ENCODE measurements around the gene APOB.

DNA sequence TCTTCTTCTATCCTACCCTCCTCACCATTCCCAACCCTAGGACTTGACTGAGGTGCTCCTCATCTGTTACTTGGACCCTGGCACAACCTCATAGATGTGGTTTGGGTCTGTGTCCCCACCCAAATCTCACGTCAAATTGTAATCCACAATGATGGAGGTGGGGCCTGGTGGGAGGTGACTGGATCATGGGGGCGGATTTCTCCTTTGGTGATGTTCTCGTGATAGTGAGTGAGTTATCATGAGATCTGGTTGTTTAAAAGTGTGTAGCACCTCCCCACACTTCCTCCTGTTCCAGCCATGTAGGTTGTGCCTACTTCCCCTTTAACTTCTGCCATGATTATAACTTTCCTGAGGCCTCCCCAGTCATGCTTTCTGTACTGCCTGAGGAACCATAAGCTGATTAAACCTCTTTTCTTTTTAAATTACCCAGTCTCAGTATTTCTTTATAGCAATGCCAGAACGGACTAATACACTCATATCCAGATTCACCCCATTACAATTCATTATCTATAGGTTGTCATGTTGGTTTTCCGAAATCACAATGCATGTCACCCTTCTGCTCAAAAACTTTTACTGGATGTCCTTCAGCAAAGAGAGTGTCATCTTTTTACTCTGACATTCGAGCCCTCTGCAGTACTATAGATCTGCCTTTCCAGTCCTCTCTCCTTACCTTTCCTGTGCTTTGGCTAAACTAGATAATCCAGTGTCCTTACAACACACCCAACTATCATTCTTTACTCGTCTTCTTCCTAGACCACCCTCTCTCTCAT lies 45.7 kb downstream of the APOB start:
- no peak for TF ChIP-seq POLR2AphosphoS5 (IDR thresholded peaks at IDR 0.05; ENCODE audit: low read depth, low read length)
- no peak for TF ChIP-seq NFIC (IDR thresholded peaks at IDR 0.05; ENCODE audit: borderline replicate concordance)
- TF ChIP-seq TEAD4 (IDR thresholded peaks at IDR 0.05; ENCODE audit: borderline replicate concordance, insufficient read depth) = no peak
- TF ChIP-seq, protein P1, sequence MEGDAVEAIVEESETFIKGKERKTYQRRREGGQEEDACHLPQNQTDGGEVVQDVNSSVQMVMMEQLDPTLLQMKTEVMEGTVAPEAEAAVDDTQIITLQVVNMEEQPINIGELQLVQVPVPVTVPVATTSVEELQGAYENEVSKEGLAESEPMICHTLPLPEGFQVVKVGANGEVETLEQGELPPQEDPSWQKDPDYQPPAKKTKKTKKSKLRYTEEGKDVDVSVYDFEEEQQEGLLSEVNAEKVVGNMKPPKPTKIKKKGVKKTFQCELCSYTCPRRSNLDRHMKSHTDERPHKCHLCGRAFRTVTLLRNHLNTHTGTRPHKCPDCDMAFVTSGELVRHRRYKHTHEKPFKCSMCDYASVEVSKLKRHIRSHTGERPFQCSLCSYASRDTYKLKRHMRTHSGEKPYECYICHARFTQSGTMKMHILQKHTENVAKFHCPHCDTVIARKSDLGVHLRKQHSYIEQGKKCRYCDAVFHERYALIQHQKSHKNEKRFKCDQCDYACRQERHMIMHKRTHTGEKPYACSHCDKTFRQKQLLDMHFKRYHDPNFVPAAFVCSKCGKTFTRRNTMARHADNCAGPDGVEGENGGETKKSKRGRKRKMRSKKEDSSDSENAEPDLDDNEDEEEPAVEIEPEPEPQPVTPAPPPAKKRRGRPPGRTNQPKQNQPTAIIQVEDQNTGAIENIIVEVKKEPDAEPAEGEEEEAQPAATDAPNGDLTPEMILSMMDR (IDR thresholded peaks at IDR 0.05) = no peak
- no peak for TF ChIP-seq RFX5 (IDR thresholded peaks at IDR 0.05; ENCODE audit: low read length)
- TF ChIP-seq TAF1 (IDR thresholded peaks at IDR 0.05; ENCODE audit: borderline replicate concordance, low read depth, low read length) = no peak
- no peak for TF ChIP-seq EZH2phosphoT487 (IDR thresholded peaks at IDR 0.05; ENCODE audit: borderline replicate concordance, low read depth)
- TF ChIP-seq, protein P2, sequence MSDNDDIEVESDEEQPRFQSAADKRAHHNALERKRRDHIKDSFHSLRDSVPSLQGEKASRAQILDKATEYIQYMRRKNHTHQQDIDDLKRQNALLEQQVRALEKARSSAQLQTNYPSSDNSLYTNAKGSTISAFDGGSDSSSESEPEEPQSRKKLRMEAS (IDR thresholded peaks at IDR 0.05; ENCODE audit: low read depth) = no peak
- no peak for TF ChIP-seq NRF1 (IDR thresholded peaks at IDR 0.05; ENCODE audit: low read depth, low read length)
- TF ChIP-seq TCF12 (IDR thresholded peaks at IDR 0.05) = no peak
- TF ChIP-seq GABPA (IDR thresholded peaks at IDR 0.05; ENCODE audit: low read depth) = no peak
- TF ChIP-seq SMC3 (IDR thresholded peaks at IDR 0.05; ENCODE audit: low read depth, low read length) = no peak
